B cell (primary cell): ENCODE measurements around the gene MT1A.

Experiments used
- CTCF ChIP-seq: fragments of 200-600 bp; IDR thresholded peaks from one replicate; pipeline ENCODE4 v1.8.0; 2022; ENCODE audit warnings: antibody characterized with exemption, mild to moderate bottlenecking
- EZH2 ChIP-seq: IDR thresholded peaks from 2 replicates; pipeline ENCODE4 v1.6.1; 2012; ENCODE audit warnings: borderline replicate concordance, low read depth, mild to moderate bottlenecking, moderate library complexity, low read length; ENCODE audit not compliant: insufficient read depth, poor library complexity, severe bottlenecking

- TF ChIP-seq EZH2, result no peak
- TF ChIP-seq CTCF, result no peak
These were observed 40.7 kb downstream of the MT1A start for GRCh38 chr16:56679078-56679730.
